Skeletal muscle satellite cell (primary cell): ENCODE results near the gene RYR2.

Experiments used
- H3K27me3 ChIP-seq: 2 replicates; pipeline ENCODE4 v1.7.0; 2013; ENCODE audit warnings: low read length; ENCODE audit not compliant: control insufficient read depth, insufficient read depth
- H3K36me3 ChIP-seq: 2 replicates; pipeline ENCODE4 v1.7.0; 2013; ENCODE audit warnings: mild to moderate bottlenecking, control low read depth, low read length; ENCODE audit not compliant: insufficient read depth
- H3K4me1 ChIP-seq: 2 replicates; pipeline ENCODE4 v1.7.0; 2013; ENCODE audit warnings: low read length; ENCODE audit not compliant: control insufficient read depth, insufficient read depth
- H3K4me2 ChIP-seq: 2 replicates; pipeline ENCODE4 v1.7.0; 2013; ENCODE audit warnings: mild to moderate bottlenecking, low read length
- H3K4me3 ChIP-seq: 2 replicates; pipeline ENCODE4 v1.7.0; 2013; ENCODE audit warnings: low read length
- H3K9ac ChIP-seq: 2 replicates; pipeline ENCODE4 v1.7.0; 2013; ENCODE audit warnings: mild to moderate bottlenecking, low read depth, low read length, moderate library complexity
- H3K9me3 ChIP-seq: replicated peaks from 2 replicates; pipeline ENCODE4 v1.7.0; 2013; ENCODE audit warnings: mild to moderate bottlenecking, control low read depth, low read length

Gene RYR2

DNA sequence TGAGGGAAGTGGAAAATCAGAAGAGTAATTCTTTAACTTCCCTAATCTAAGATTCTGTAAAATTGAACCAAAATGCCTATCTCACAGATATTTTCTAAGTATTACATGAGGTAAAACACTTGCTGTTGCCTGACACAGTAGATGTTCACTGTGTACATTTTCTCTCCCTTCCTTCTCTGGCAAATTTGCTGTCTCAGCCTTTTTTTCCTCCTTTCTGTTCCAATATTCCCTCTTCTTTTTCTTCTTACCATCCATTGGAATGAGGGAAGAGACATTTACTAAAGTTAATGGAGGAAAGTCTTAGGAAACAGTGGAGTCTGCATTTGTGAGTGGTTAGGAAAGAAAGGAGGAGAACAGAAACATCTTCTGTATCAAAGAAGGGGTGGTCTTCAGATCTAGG is 608.8 kb downstream of the RYR2 start:
- no peak overlapping the region for H3K9ac ChIP-seq
- no peaks in the 10 kb centered on the region for H3K4me1 ChIP-seq
- H3K4me3 ChIP-seq: no peak overlapping the region
- H3K9me3 ChIP-seq: no peaks in the 10 kb centered on the region
- H3K27me3 ChIP-seq: no peaks in the 10 kb centered on the region
- H3K36me3 ChIP-seq: no peaks in the 10 kb centered on the region
- no peak overlapping the region for H3K4me2 ChIP-seq

DNA sequence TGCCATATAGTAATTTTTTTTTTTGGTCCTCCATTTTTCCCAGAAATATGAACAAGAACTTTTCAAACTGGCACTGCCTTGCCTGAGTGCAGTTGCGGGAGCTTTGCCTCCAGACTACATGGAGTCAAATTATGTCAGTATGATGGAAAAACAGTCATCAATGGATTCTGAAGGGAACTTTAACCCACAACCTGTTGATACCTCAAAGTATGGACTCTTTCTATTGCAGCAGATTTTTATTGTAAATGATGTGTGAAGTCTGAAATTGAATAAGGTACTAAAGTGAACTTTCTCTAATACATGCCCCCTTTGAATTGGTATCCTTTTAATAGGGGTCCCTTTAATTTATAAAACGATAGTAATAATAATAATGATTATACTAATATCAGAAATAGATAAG is 613.8 kb downstream of the RYR2 start:
- Histone ChIP-seq H3K4me3 (no peak overlapping the region), H3K4me1 (no peaks in the 10 kb centered on the region), H3K4me2 (no peak overlapping the region), H3K27me3 (no peaks in the 10 kb centered on the region), H3K36me3 (no peaks in the 10 kb centered on the region), H3K9ac (no peak overlapping the region), H3K9me3 (no peaks in the 10 kb centered on the region)

DNA sequence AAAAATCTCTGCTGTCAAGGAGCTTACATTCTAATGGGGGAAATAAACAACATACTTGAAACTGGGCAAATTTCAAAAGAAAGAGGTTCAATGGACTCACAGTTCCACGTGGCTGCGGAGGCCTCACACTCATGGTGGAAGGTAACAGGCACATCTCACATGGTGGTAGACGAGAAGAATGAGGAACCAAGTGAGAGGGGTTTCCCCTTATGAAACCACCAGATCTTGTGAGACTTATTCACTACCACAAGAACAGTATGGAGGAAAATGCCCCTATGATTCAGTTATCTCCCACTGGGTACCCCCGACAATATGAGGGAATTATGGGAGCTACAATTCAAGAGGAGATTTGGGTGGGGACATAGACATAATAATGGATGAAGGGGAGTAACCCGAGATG is 622.4 kb downstream of the RYR2 start:
- no peak overlapping the region for H3K4me3 ChIP-seq
- no peak overlapping the region for H3K9ac ChIP-seq
- no peaks in the 10 kb centered on the region for H3K9me3 ChIP-seq
- H3K4me1 ChIP-seq: no peaks in the 10 kb centered on the region
- H3K27me3 ChIP-seq: no peaks in the 10 kb centered on the region
- no peaks in the 10 kb centered on the region for H3K36me3 ChIP-seq
- H3K4me2 ChIP-seq: no peak overlapping the region

DNA sequence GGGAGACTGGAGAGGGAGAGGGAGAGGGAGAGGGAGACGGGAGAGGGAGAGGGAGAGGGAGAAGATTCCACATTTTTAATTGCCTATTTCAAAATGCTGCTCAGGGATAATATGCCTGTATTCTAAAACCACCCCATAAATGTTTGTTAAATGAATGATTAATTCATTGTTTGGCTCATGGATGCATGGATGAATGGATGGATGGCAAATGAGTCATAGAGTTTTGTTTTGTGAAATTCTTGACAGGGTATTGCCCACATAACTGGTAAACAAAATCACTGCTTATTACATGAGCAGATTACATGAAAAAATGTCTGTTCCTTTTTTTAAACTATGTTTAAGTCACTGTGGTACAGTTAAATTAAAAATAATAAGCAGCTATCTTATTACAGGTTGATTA is 628.3 kb downstream of the RYR2 start:
- H3K9ac ChIP-seq: no peak overlapping the region
- H3K4me1 ChIP-seq: no peaks in the 10 kb centered on the region
- no peak overlapping the region for H3K4me3 ChIP-seq
- H3K9me3 ChIP-seq: no peaks in the 10 kb centered on the region
- H3K4me2 ChIP-seq: no peak overlapping the region
- no peaks in the 10 kb centered on the region for H3K36me3 ChIP-seq
- H3K27me3 ChIP-seq: no peaks in the 10 kb centered on the region

DNA sequence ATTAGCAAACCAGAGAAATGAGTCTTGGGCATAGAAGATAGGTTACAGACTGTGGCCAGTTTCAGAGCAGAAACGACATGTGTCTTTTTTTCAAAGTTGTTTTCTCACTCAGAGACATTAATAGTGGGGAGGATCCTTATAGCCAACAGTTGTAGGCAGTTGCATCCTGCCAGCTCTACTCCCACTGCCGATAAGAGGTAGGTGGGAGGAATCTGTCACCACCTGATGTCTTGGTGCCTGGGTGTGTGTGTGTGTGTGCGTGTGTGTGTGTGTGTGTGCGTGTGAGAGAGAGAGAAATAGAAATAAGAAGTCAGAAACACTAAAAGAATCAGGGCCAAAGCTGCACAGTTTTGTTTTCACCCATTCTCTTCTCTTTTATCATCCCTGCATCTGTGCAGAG is 629.3 kb downstream of the RYR2 start:
- Histone ChIP-seq H3K27me3 (no peaks in the 10 kb centered on the region), H3K9ac (no peak overlapping the region), H3K4me3 (no peak overlapping the region), H3K9me3 (no peaks in the 10 kb centered on the region), H3K4me1 (no peaks in the 10 kb centered on the region), H3K36me3 (no peaks in the 10 kb centered on the region), H3K4me2 (no peak overlapping the region)

DNA sequence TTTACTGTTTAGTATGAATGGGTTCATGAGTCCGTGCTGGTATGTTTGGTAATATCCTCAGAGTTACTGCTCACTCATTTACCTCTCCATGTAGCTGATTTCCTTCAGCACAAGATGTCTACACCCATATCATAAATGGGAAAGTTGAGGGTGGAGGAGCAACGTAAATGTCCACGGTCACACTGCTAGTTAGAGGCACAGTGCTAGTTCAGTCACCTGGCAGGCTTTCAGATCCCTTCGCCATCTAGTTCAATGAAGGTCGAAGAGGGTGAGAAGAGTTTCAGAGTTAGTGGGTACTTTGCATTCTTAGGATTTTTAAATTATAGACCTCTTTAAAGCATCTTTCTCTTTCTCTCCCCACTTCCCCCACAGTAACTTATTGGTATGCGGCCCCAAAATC is 630.0 kb downstream of the RYR2 start:
- Histone ChIP-seq H3K36me3 (no peaks in the 10 kb centered on the region), H3K9me3 (no peaks in the 10 kb centered on the region), H3K9ac (no peak overlapping the region), H3K4me1 (no peaks in the 10 kb centered on the region), H3K27me3 (no peaks in the 10 kb centered on the region), H3K4me3 (no peak overlapping the region), H3K4me2 (no peak overlapping the region)

DNA sequence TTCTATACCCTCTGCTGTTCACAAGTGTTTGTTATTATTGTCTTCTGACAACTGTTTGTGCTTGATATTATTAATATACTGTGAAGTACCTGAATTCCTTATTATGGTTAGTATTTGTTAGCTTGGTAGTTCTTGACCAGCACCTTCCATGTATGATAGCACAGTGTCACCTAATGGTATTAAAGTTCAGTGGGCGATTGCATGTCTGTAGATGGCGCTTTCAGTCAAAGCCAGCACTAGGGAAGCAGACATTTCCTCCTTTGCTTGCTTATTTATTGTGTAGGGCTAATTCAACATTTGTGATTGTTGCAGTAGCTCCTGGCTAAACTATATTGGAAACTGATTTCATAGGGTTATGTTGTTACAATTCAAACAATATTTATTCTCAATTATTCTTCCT is 630.8 kb downstream of the RYR2 start:
- Histone ChIP-seq H3K27me3 (no peaks in the 10 kb centered on the region), H3K4me1 (no peaks in the 10 kb centered on the region), H3K36me3 (no peaks in the 10 kb centered on the region), H3K9ac (no peak overlapping the region), H3K4me2 (no peak overlapping the region), H3K9me3 (no peaks in the 10 kb centered on the region), H3K4me3 (no peak overlapping the region)

DNA sequence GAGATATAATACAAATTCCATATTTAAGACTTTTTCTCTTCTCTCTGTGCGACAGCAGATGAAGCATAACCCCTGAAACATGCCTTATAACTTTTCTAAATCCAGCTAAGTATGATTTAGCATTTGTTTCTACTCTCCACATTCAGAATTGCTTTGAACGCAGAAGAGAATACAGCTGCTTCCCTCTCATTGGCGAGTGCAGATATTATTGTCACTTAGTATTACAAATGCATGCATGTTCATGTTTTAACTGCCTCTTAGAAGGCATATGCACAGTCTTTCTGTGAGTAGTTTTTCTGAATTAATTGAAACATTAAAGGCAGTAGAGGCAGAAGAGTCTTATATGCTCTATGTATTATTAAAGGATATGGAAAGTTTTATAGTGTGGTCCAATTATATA is 631.6 kb downstream of the RYR2 start:
- H3K9ac ChIP-seq: no peak overlapping the region
- H3K4me1 ChIP-seq: no peaks in the 10 kb centered on the region
- no peaks in the 10 kb centered on the region for H3K27me3 ChIP-seq
- no peak overlapping the region for H3K4me3 ChIP-seq
- H3K36me3 ChIP-seq: no peaks in the 10 kb centered on the region
- no peaks in the 10 kb centered on the region for H3K9me3 ChIP-seq
- H3K4me2 ChIP-seq: no peak overlapping the region

DNA sequence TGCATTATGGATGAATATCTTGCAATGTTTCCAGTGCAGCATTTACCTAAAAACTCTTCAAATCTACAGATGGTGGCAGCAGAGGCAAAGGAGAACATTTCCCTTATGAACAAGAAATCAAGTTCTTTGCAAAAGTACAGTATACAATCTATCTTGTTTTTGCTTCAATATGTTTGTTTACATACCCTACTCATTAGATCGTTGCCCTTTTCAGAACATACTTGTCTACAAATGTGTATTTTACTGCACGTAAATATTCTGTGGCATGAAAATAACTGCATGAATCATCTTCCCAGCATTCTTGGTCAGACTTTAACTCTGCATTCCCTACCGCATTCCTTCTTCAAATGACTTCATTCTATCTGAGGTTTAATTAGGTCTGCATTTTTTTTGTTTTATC is 636.0 kb downstream of the RYR2 start:
- Histone ChIP-seq H3K36me3 (no peaks in the 10 kb centered on the region), H3K9ac (no peak overlapping the region), H3K4me1 (no peaks in the 10 kb centered on the region), H3K4me2 (no peak overlapping the region), H3K4me3 (no peak overlapping the region), H3K9me3 (peaks cover 4% of the 10 kb centered on the region), H3K27me3 (no peaks in the 10 kb centered on the region)

DNA sequence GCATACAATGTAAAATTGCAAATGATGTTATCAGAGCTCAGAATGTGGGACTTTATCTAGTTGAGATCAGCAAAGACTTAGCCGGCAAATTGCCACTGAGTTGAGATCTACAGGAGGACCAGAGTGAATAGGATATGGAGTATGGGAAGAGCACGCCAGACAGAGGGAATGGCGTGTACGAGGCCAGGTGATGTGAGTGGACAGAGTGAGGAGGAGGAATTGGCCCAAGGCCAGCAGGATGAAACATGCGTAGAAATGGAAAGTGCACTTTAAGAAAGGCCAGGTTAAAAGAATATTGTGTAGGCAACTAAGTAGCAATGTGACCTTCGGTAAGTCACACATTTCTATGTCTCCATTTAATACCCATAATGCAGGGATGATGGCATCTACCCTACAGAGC is 637.7 kb downstream of the RYR2 start:
- no peaks in the 10 kb centered on the region for H3K27me3 ChIP-seq
- peaks cover 4% of the 10 kb centered on the region for H3K9me3 ChIP-seq
- H3K9ac ChIP-seq: no peak overlapping the region
- no peak overlapping the region for H3K4me3 ChIP-seq
- H3K4me2 ChIP-seq: no peak overlapping the region
- H3K36me3 ChIP-seq: no peaks in the 10 kb centered on the region
- H3K4me1 ChIP-seq: no peaks in the 10 kb centered on the region

DNA sequence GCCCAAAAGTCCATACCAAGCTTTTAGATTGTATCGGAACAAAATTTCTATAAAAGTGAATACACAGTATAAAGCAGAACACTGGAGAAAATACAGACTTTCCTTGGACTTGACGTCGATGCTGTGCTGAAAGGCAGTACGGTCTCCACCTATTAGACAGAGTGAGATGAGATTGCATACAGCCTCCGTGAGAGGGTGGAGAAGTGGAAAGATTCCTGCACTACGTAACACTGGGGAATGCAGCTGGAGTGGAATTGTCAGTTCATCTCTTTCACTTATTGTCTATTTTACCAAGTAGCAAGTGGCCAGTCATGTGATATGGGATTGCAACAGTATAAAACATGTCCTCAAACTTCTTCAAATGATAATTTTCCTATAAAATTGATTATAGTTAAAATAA is 639.2 kb downstream of the RYR2 start:
- Histone ChIP-seq H3K36me3 (no peaks in the 10 kb centered on the region), H3K4me2 (no peak overlapping the region), H3K27me3 (no peaks in the 10 kb centered on the region), H3K4me1 (no peaks in the 10 kb centered on the region), H3K9ac (no peak overlapping the region), H3K9me3 (peaks cover 4% of the 10 kb centered on the region), H3K4me3 (no peak overlapping the region)

DNA sequence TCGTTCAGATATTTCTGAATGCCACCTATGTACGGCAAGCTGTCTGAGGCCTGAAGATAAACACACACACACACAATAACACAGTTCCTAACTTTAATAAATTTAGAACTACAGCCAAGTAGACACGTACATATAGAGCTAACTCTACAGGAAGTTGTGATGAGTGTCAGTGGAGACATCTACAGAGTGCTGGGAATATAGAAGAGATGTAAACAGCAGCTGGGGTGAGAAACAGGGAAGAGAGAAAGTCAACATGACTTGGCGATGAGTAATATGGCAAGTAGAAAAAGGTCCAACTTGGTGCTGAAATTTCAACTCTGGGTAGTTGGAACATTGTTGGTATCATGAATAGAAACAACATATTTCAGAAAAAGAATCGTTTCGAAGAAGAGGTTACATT is 642.3 kb downstream of the RYR2 start:
- Histone ChIP-seq H3K36me3 (no peaks in the 10 kb centered on the region), H3K9me3 (peaks cover 9% of the 10 kb centered on the region), H3K4me1 (no peaks in the 10 kb centered on the region), H3K4me2 (no peak overlapping the region), H3K9ac (no peak overlapping the region), H3K27me3 (no peaks in the 10 kb centered on the region), H3K4me3 (no peak overlapping the region)

DNA sequence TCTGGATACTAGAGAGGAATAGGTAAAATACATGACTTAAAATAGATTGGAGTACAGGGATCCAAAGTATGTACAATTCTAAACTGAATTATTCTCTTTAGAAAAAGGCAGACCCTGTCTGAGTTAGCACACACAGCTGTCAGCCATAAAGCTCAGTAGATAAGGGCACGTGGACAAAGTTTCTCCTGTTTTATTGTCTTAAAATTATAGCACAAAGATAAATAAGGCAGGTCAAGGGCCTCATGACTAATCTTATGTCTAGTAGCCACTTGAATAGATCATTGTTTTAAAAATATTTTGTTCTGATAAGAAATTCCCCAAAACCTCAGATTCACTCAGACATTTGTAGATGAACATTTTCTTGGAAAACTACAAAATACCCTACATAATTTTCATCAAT is 643.6 kb downstream of the RYR2 start:
- Histone ChIP-seq H3K4me3 (no peak overlapping the region), H3K4me2 (no peak overlapping the region), H3K9ac (no peak overlapping the region), H3K4me1 (no peaks in the 10 kb centered on the region), H3K36me3 (no peaks in the 10 kb centered on the region), H3K9me3 (peaks cover 4% of the 10 kb centered on the region), H3K27me3 (no peaks in the 10 kb centered on the region)
